Uterus (tissue), 2 donors: ENCODE results near the gene MTMR12.

Experiments
- CTCF ChIP-seq, 4 experiments: fragments of 200-600 bp in 2 of 4; fragments of 450-650 bp in 2 of 4; sonication (generic) in 2 of 4; IDR thresholded peaks; one replicate each; pipeline ENCODE4 v1.5.1; 2016 to 2019; ENCODE audit warnings: antibody characterized with exemption in 4 of 4, mild to moderate bottlenecking in 2 of 4, moderate library complexity in 1 of 4
- POLR2A ChIP-seq, 2 donors: fragments of 450-650 bp; IDR thresholded peaks; one replicate each; pipeline ENCODE4 v1.6.1; 2016; ENCODE audit warnings: antibody characterized with exemption in 2 of 2, mild to moderate bottlenecking in 1 of 2, moderate library complexity in 1 of 2

GRCh38 chr5:32245742-32246141 is 67.0 kb downstream of the MTMR12 start:
- no peak for TF ChIP-seq CTCF (IDR thresholded peaks at IDR 0.05)
- TF ChIP-seq POLR2A (IDR thresholded peaks at IDR 0.05), result no peak
